ENCODE results near the gene CACNA1H. TPM values are rescaled to one million over a fixed set of nuclear protein-coding genes. Genes with fewer than 3 reads are reported as not detected.
"Not testable (repeated sequence)": the region's sequence is repeated elsewhere in the genome, so short reads cannot be mapped to it uniquely, and the experiment has no call there.

Gene CACNA1H
- total RNA-seq, 1 donor from 2014 or later, result 9.5 TPM

- no peaks in the 10 kb centered on the region for H3K9me3 ChIP-seq (ENCODE audit: low read depth)
- Mint-ChIP-seq H3K27me3 (ENCODE audit: insufficient read depth, low read depth) (peaks cover 34% of the 10 kb centered on the region), H3K9me3 (peaks cover 6% of the 10 kb centered on the region), H3K36me3 (no peaks in the 10 kb centered on the region), H3K4me1 (peaks cover 2% of the 10 kb centered on the region), H3K27ac (peak overlapping the region; percentile 18), H3K4me3 (no peak overlapping the region)
- peaks cover 10% of the 10 kb centered on the region for H3F3A ChIP-seq (ENCODE audit: low read depth)
- no peak overlapping the region for H3K27ac ChIP-seq
- H3K4me3 ChIP-seq, result no peak overlapping the region
- H3K9ac ChIP-seq, result no peak overlapping the region
- no peaks in the 10 kb centered on the region for H3K36me3 ChIP-seq
- H3K79me2 ChIP-seq (ENCODE audit: low read depth), result no peaks in the 10 kb centered on the region
- peaks cover 22% of the 10 kb centered on the region for H3K27me3 ChIP-seq
- no peak overlapping the region for H2AFZ ChIP-seq (replicated peaks)
- DNase-seq (ENCODE audit: low spot score), result no peak
- H3K4me2 ChIP-seq, result no peak overlapping the region
- no peaks in the 10 kb centered on the region for H4K20me1 ChIP-seq (ENCODE audit: low read depth)
- H3K4me1 ChIP-seq, result no peaks in the 10 kb centered on the region
- TF ChIP-seq EZH2phosphoT487 (IDR thresholded peaks at IDR 0.05) (no peak), CTCF (IDR thresholded peaks at IDR 0.05) (no peak), EZH2 (IDR thresholded peaks at IDR 0.05) (no peak)
Observed at GRCh38 chr16:1265090-1265630, 112.3 kb downstream of the CACNA1H start.

- Histone ChIP-seq H3K27ac (no peak overlapping the region), H3K9ac (no peak overlapping the region), H3K27me3 (peaks cover 16% of the 10 kb centered on the region), H3F3A (ENCODE audit: low read depth) (peaks cover 10% of the 10 kb centered on the region), H4K20me1 (ENCODE audit: low read depth) (no peaks in the 10 kb centered on the region), H3K79me2 (ENCODE audit: low read depth) (no peaks in the 10 kb centered on the region), H3K4me2 (no peak overlapping the region), H3K36me3 (no peaks in the 10 kb centered on the region), H3K4me1 (no peaks in the 10 kb centered on the region), H3K4me3 (no peak overlapping the region), H2AFZ (replicated peaks) (no peak overlapping the region), H3K9me3 (ENCODE audit: low read depth) (no peaks in the 10 kb centered on the region)
- Mint-ChIP-seq H3K9me3 (peaks cover 6% of the 10 kb centered on the region), H3K4me1 (no peaks in the 10 kb centered on the region), H3K27me3 (ENCODE audit: insufficient read depth, low read depth) (peaks cover 30% of the 10 kb centered on the region), H3K27ac (no peak overlapping the region), H3K4me3 (no peak overlapping the region), H3K36me3 (no peaks in the 10 kb centered on the region)
- DNase-seq (ENCODE audit: low spot score), result no peak
- TF ChIP-seq EZH2 (IDR thresholded peaks at IDR 0.05) (no peak), CTCF (IDR thresholded peaks at IDR 0.05) (no peak), EZH2phosphoT487 (IDR thresholded peaks at IDR 0.05) (no peak)
Observed at GRCh38 chr16:1265826-1266225, 112.9 kb downstream of the CACNA1H start.

- not testable (repeated sequence) for H3K36me3 Mint-ChIP-seq; H3K27ac ChIP-seq; DNase-seq (ENCODE audit: low spot score); H3K36me3 ChIP-seq; H4K20me1 ChIP-seq (ENCODE audit: low read depth); H3K27ac Mint-ChIP-seq; H3K27me3 ChIP-seq; H3K4me2 ChIP-seq; H2AFZ ChIP-seq (replicated peaks); H3K4me3 ChIP-seq; H3K79me2 ChIP-seq (ENCODE audit: low read depth); H3K9ac ChIP-seq; H3F3A ChIP-seq (ENCODE audit: low read depth); H3K4me3 Mint-ChIP-seq; H3K4me1 Mint-ChIP-seq; H3K4me1 ChIP-seq; H3K9me3 Mint-ChIP-seq; H3K9me3 ChIP-seq (ENCODE audit: low read depth)
- peaks cover 22% of the 10 kb centered on the region for H3K27me3 Mint-ChIP-seq (ENCODE audit: insufficient read depth, low read depth)
Observed at GRCh38 chr16:1269418-1269817, 116.5 kb downstream of the CACNA1H start.

GRCh38 chr16:1271380-1271723, 118.4 kb downstream of the CACNA1H start:
- H3K4me1 Mint-ChIP-seq, result no peaks in the 10 kb centered on the region
- H3K4me3 Mint-ChIP-seq, result no peak overlapping the region
- DNase-seq (ENCODE audit: low spot score), result no peak

More at GRCh38 chr16:1271380-1271723, 118.4 kb downstream of the CACNA1H start:
- H3K36me3 ChIP-seq, result no peaks in the 10 kb centered on the region
- no peaks in the 10 kb centered on the region for H3K27me3 ChIP-seq
- no peak overlapping the region for H3K4me2 ChIP-seq
- TF ChIP-seq EZH2phosphoT487 (IDR thresholded peaks at IDR 0.05), result no peak
- H3K9me3 ChIP-seq (ENCODE audit: low read depth), result no peaks in the 10 kb centered on the region
- no peaks in the 10 kb centered on the region for H4K20me1 ChIP-seq (ENCODE audit: low read depth)
- H3K4me3 ChIP-seq, result no peak overlapping the region
- no peak overlapping the region for H2AFZ ChIP-seq (replicated peaks)
- no peak overlapping the region for H3K27ac ChIP-seq
- Mint-ChIP-seq H3K9me3 (peaks cover 4% of the 10 kb centered on the region), H3K27me3 (ENCODE audit: insufficient read depth, low read depth) (peaks cover 20% of the 10 kb centered on the region), H3K27ac (no peak overlapping the region), H3K36me3 (no peaks in the 10 kb centered on the region)
- no peaks in the 10 kb centered on the region for H3K4me1 ChIP-seq
- H3K9ac ChIP-seq, result no peak overlapping the region
- no peaks in the 10 kb centered on the region for H3K79me2 ChIP-seq (ENCODE audit: low read depth)
- no peaks in the 10 kb centered on the region for H3F3A ChIP-seq (ENCODE audit: low read depth)

Other genes with a start within 250 kb of the CACNA1H start
- gene LMF1, start 182.1 kb upstream of the CACNA1H start, total RNA-seq (ENCODE audit: low replicate concordance), result 3.4 and 26.8 TPM in 2 replicates
- 0.75 and 3.0 TPM in 2 replicates for gene SOX8, start 171.3 kb upstream of the CACNA1H start, total RNA-seq (ENCODE audit: low replicate concordance)
- gene SSTR5, start 80.4 kb upstream of the CACNA1H start, total RNA-seq (ENCODE audit: low replicate concordance), result not detected in 2 replicates
- not detected in 2 replicates for gene C1QTNF8, start 56.9 kb upstream of the CACNA1H start, total RNA-seq (ENCODE audit: low replicate concordance)
- gene TPSG1, start 72.2 kb downstream of the CACNA1H start, total RNA-seq (ENCODE audit: low replicate concordance), result not detected in 2 replicates
- not detected in 2 replicates for gene TPSB2, start 77.1 kb downstream of the CACNA1H start, total RNA-seq (ENCODE audit: low replicate concordance)
- not detected in 2 replicates for gene TPSAB1, start 87.6 kb downstream of the CACNA1H start, total RNA-seq (ENCODE audit: low replicate concordance)
- not detected in 2 replicates for gene TPSD1, start 103.0 kb downstream of the CACNA1H start, total RNA-seq (ENCODE audit: low replicate concordance)
- 184 and 239 TPM in 2 replicates for gene UBE2I, start 156.5 kb downstream of the CACNA1H start, total RNA-seq (ENCODE audit: low replicate concordance)
- 0.34 and 4.0 TPM in 2 replicates for gene BAIAP3, start 180.5 kb downstream of the CACNA1H start, total RNA-seq (ENCODE audit: low replicate concordance)
- gene TSR3, start 198.8 kb downstream of the CACNA1H start, total RNA-seq (ENCODE audit: low replicate concordance), result 22.4 and 60.6 TPM in 2 replicates
- gene GNPTG, start 198.8 kb downstream of the CACNA1H start, total RNA-seq (ENCODE audit: low replicate concordance), result 11.8 and 22.7 TPM in 2 replicates